DND-41 (cell line): ENCODE results near the gene BNC2.

ENCODE experiments used
- ATAC-seq: fragments of 200-7000 bp; cut with Tn5 transposase; 3 replicates; pipeline ENCODE4 v1.9.1; 2021; ENCODE audit warnings: low read depth; ENCODE audit not compliant: insufficient read depth
- DNase-seq: peaks from one replicate; pipeline ENCODE4 v3.0.0-alpha.2; 2020
- H2AFZ ChIP-seq: 2 replicates; pipeline ENCODE4 v1.6.0; 2012; ENCODE audit warnings: low read depth, low read length
- H3K27ac ChIP-seq: 2 replicates; pipeline ENCODE4 v1.5.1; 2012; ENCODE audit warnings: low read length, inconsistent platforms
- H3K27me3 ChIP-seq: fragments of 200-600 bp; sonication (generic); 2 replicates; pipeline ENCODE4 v1.6.0; 2012; ENCODE audit warnings: low read length, mild to moderate bottlenecking, inconsistent platforms; ENCODE audit not compliant: insufficient read depth, poor library complexity
- H3K36me3 ChIP-seq: 2 replicates; pipeline ENCODE4 v1.5.1; 2012; ENCODE audit warnings: low read length, inconsistent platforms; ENCODE audit not compliant: insufficient read depth
- H3K4me1 ChIP-seq: 2 replicates; pipeline ENCODE4 v1.5.1; 2012; ENCODE audit warnings: mild to moderate bottlenecking, low read length; ENCODE audit not compliant: insufficient read depth
- H3K4me2 ChIP-seq: 2 replicates; pipeline ENCODE4 v1.6.0; 2012; ENCODE audit warnings: mild to moderate bottlenecking, moderate library complexity, low read length, inconsistent platforms; ENCODE audit not compliant: insufficient read depth
- H3K4me3 ChIP-seq, 2 experiments: fragments of 200-600 bp in 1 of 2; shearing (Covaris generic) in 1 of 2; 2 replicates each; pipeline ENCODE4 v1.5.1; 2012 to 2016; ENCODE audit warnings: inconsistent platforms in 2 of 2, low read length in 2 of 2, mild to moderate bottlenecking in 2 of 2, low read depth in 1 of 2, moderate library complexity in 1 of 2
- H3K79me2 ChIP-seq: 2 replicates; pipeline ENCODE4 v1.6.0; 2012; ENCODE audit warnings: low read length, inconsistent platforms; ENCODE audit not compliant: insufficient read depth
- H3K9ac ChIP-seq: 2 replicates; pipeline ENCODE4 v1.6.0; 2012; ENCODE audit warnings: low read depth, mild to moderate bottlenecking, inconsistent platforms, low read length, moderate library complexity
- H3K9me3 ChIP-seq: 2 replicates; pipeline ENCODE4 v1.5.1; 2012; ENCODE audit warnings: low read length, moderate library complexity, mild to moderate bottlenecking, inconsistent platforms; ENCODE audit not compliant: insufficient read depth, severe bottlenecking
- H4K20me1 ChIP-seq: 2 replicates; pipeline ENCODE4 v1.6.0; 2012; ENCODE audit warnings: low read length; ENCODE audit not compliant: insufficient read depth
- EZH2 ChIP-seq: IDR thresholded peaks from 3 replicates; pipeline ENCODE4 v1.6.1; 2012; ENCODE audit warnings: borderline replicate concordance, low read depth, mild to moderate bottlenecking, moderate library complexity, low read length, inconsistent platforms; ENCODE audit not compliant: severe bottlenecking
- TF ChIP-seq, protein P1 (sequence below): IDR thresholded peaks from 2 replicates; pipeline ENCODE4 v1.5.1; 2012; ENCODE audit warnings: borderline replicate concordance, low read length, moderate library complexity, mild to moderate bottlenecking; ENCODE audit not compliant: poor library complexity, severe bottlenecking; ENCODE audit errors: extremely low read depth

Gene BNC2

DNA sequence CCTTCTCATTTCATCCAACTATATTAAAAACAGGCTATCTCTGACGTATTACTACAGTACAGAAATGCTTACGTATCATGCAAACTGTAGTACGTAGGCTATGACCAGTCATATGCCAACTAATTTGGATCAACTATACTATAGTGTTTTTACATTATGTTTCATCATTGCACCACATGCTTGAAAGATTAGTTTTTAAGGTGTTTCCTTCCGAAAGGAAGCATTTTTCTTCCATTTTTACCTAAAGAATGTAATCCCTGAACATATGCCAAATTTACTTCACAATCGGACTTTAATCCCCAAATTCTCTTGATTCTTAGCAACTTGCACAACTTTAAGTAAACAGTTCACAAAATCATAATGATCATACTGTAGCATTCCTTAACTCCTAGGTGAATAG is 153.9 kb downstream of the BNC2 start:
- DNase-seq (no peak), ATAC-seq (no peak)
- no peaks in the 10 kb centered on the region for H3K79me2 ChIP-seq
- no peak overlapping the region for H3K4me2 ChIP-seq
- no peak overlapping the region for H3K4me3 ChIP-seq
- no peaks in the 10 kb centered on the region for H3K9me3 ChIP-seq
- no peaks in the 10 kb centered on the region for H3K4me1 ChIP-seq
- H3K27ac ChIP-seq, result no peak overlapping the region
- no peak for TF ChIP-seq EZH2
- TF ChIP-seq, protein P1, sequence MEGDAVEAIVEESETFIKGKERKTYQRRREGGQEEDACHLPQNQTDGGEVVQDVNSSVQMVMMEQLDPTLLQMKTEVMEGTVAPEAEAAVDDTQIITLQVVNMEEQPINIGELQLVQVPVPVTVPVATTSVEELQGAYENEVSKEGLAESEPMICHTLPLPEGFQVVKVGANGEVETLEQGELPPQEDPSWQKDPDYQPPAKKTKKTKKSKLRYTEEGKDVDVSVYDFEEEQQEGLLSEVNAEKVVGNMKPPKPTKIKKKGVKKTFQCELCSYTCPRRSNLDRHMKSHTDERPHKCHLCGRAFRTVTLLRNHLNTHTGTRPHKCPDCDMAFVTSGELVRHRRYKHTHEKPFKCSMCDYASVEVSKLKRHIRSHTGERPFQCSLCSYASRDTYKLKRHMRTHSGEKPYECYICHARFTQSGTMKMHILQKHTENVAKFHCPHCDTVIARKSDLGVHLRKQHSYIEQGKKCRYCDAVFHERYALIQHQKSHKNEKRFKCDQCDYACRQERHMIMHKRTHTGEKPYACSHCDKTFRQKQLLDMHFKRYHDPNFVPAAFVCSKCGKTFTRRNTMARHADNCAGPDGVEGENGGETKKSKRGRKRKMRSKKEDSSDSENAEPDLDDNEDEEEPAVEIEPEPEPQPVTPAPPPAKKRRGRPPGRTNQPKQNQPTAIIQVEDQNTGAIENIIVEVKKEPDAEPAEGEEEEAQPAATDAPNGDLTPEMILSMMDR, result no peak
- no peaks in the 10 kb centered on the region for H3K27me3 ChIP-seq
- H4K20me1 ChIP-seq, result no peaks in the 10 kb centered on the region
- no peak overlapping the region for H3K9ac ChIP-seq
- H2AFZ ChIP-seq, result no peak overlapping the region
- H3K36me3 ChIP-seq, result no peaks in the 10 kb centered on the region

DNA sequence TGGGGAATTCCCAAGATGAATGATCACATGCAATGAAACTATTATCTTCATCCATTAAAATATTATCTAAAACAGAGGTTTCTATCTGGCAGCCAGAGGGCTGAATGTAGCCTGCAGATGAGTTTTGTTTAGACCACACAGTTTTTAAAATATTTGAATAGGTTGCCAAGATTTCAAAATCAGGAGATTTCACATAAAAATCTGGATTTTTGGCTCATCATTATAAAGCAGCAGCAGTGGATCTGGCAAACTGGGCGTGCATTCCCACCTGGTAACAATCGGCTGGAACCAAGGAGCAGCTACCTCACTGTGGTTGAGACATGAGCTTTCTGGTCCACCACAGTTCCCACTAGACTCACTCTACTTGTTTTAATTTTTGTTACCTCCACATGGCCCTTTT is 155.1 kb downstream of the BNC2 start:
- Histone ChIP-seq H3K4me1 (no peaks in the 10 kb centered on the region), H3K9ac (no peak overlapping the region), H3K27ac (no peak overlapping the region), H3K79me2 (no peaks in the 10 kb centered on the region), H2AFZ (no peak overlapping the region), H3K4me3 (no peak overlapping the region), H3K4me2 (no peak overlapping the region), H3K27me3 (no peaks in the 10 kb centered on the region), H4K20me1 (no peaks in the 10 kb centered on the region), H3K9me3 (no peaks in the 10 kb centered on the region), H3K36me3 (no peaks in the 10 kb centered on the region)
- no peak for ATAC-seq
- no peak for DNase-seq
- TF ChIP-seq EZH2, result no peak
- TF ChIP-seq, protein P1, result no peak

DNA sequence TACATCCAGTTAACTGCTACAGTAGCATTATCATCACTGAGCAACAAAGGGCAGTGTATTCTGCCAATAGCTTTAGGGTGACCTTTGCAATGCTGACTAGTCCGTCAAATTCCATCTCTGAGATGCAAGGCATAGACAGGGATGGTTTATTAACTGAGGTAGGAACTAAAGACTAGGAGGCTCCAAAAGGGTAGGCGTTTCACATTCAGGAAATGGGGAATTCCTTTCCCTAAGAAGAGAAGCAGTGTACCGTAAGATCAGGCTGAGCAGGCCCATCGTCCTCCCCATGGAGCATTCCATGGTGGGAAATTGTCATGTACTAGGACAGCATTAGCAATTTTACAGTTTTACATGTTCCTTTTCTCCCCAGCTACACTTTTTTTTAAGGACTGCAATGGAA is 157.7 kb downstream of the BNC2 start:
- Histone ChIP-seq H3K4me2 (no peak overlapping the region), H3K27ac (no peak overlapping the region), H3K27me3 (no peaks in the 10 kb centered on the region), H2AFZ (no peak overlapping the region), H3K9me3 (no peaks in the 10 kb centered on the region), H3K79me2 (no peaks in the 10 kb centered on the region), H3K4me1 (no peaks in the 10 kb centered on the region), H3K4me3 (no peak overlapping the region), H3K9ac (no peak overlapping the region), H3K36me3 (no peaks in the 10 kb centered on the region), H4K20me1 (no peaks in the 10 kb centered on the region)
- no peak for TF ChIP-seq EZH2
- TF ChIP-seq, protein P1, result no peak
- no peak for ATAC-seq
- DNase-seq, result no peak

DNA sequence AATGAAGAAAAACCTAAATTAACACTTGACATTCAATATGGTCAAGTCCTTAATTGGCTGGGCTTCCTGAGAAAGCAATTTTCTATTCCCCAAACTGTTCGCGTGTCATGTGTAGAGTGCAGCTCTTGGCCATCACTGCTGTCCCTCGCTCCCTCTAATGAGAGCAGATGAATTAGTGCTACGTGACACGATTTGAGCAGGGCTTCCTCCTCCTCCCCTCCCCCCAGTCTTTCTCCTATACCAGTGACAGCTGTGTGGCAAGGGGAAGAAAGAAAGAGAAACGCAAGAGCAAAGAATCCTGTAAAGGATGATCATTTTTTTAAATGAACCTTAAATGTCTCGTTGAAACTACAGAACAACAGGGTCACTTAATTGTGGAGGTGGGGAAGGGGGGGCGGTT is 159.6 kb downstream of the BNC2 start:
- DNase-seq, result no peak
- no peaks in the 10 kb centered on the region for H4K20me1 ChIP-seq
- H3K4me3 ChIP-seq, result no peak overlapping the region
- H3K9ac ChIP-seq, result no peak overlapping the region
- no peaks in the 10 kb centered on the region for H3K9me3 ChIP-seq
- no peak for ATAC-seq
- no peak for TF ChIP-seq EZH2
- TF ChIP-seq, protein P1, result no peak
- no peaks in the 10 kb centered on the region for H3K27me3 ChIP-seq
- H3K36me3 ChIP-seq, result no peaks in the 10 kb centered on the region
- H3K27ac ChIP-seq, result no peak overlapping the region
- H3K4me1 ChIP-seq, result no peaks in the 10 kb centered on the region
- no peak overlapping the region for H3K4me2 ChIP-seq
- H2AFZ ChIP-seq, result no peak overlapping the region
- no peaks in the 10 kb centered on the region for H3K79me2 ChIP-seq
